K562 (cell line): ENCODE results near the gene UTP14A.

Source experiments
- ETV5 ChIP-seq: sonication (generic); formaldehyde crosslinking; IDR thresholded peaks from 2 replicates; pipeline ENCODE4 v1.4.0; 2020; ENCODE audit warnings: low read depth, mild to moderate bottlenecking, missing genetic modification reagents
- FOXK1 ChIP-seq: sonication (generic); formaldehyde crosslinking; IDR thresholded peaks from 2 replicates; pipeline ENCODE4 v1.8.0; 2022; ENCODE audit warnings: missing genetic modification reagents, mild to moderate bottlenecking, borderline replicate concordance
- FOXK2 ChIP-seq, 2 experiments: fragments of 450-650 bp; IDR thresholded peaks in 1 of 2; conservative IDR thresholded peaks in 1 of 2; 2 replicates each; pipeline ENCODE4 v1.6.1; 2016; ENCODE audit warnings: low read depth in 2 of 2, mild to moderate bottlenecking in 1 of 2
- PCBP2 ChIP-seq: fragments of 200-400 bp; formaldehyde crosslinking; IDR thresholded peaks from 2 replicates; pipeline ENCODE4 v1.6.1; 2018; ENCODE audit warnings: low read length, low read depth, mild to moderate bottlenecking, moderate library complexity; ENCODE audit not compliant: poor library complexity, severe bottlenecking
- POLR2A ChIP-seq: fragments of 450-650 bp; conservative IDR thresholded peaks from 2 replicates; pipeline ENCODE4 v1.6.1; 2016
- RFX5 ChIP-seq: IDR thresholded peaks from 2 replicates; pipeline ENCODE4 v1.6.1; 2011; ENCODE audit warnings: low read depth, mild to moderate bottlenecking, improper control_type of control experiment, low read length
- SREBF2 ChIP-seq: sonication (generic); formaldehyde crosslinking; IDR thresholded peaks from 2 replicates; pipeline ENCODE4 v1.4.0; 2020; ENCODE audit warnings: mild to moderate bottlenecking, missing genetic modification reagents
- TRIM25 ChIP-seq: fragments of 450-650 bp; IDR thresholded peaks from 2 replicates; pipeline ENCODE4 v1.7.0; 2016; ENCODE audit warnings: borderline replicate concordance
- USF2 ChIP-seq: sonication (generic); formaldehyde crosslinking; IDR thresholded peaks from 2 replicates; pipeline ENCODE4 v1.5.0; 2020; ENCODE audit warnings: missing genetic modification reagents
- YY1 ChIP-seq, 3 experiments: IDR thresholded peaks; 2 replicates each; pipeline ENCODE4 v1.6.1; 2011; ENCODE audit warnings: low read length in 2 of 3, mild to moderate bottlenecking in 2 of 3, moderate library complexity in 2 of 3, borderline replicate concordance in 1 of 3, control low read depth in 1 of 3, low read depth in 1 of 3; ENCODE audit not compliant: insufficient read depth in 3 of 3, insufficient replicate concordance in 2 of 3, control insufficient read depth in 1 of 3, insufficient read length in 1 of 3; ENCODE audit errors: extremely low read depth in 1 of 3
- ZNF347 ChIP-seq: fragments of 450-650 bp; formaldehyde crosslinking; IDR thresholded peaks from 2 replicates; pipeline ENCODE4 v1.4.0; 2020; ENCODE audit warnings: low read depth, mild to moderate bottlenecking, moderate library complexity
- TF ChIP-seq, protein P1 (sequence below), 3 experiments: IDR thresholded peaks in 2 of 3; conservative IDR thresholded peaks in 1 of 3; 2 replicates each; pipeline ENCODE4 v1.5.1; 2011 to 2012; ENCODE audit warnings: low read length in 3 of 3, mild to moderate bottlenecking in 3 of 3, control low read depth in 2 of 3, improper control_type of control experiment in 1 of 3, inconsistent platforms in 1 of 3, low read depth in 1 of 3, mixed read lengths in 1 of 3, moderate library complexity in 1 of 3; ENCODE audit not compliant: insufficient read depth in 2 of 3
- TF ChIP-seq, protein P2 (sequence below): fragments of 150-350 bp; IDR thresholded peaks from 2 replicates; pipeline ENCODE4 v1.6.1; 2014; ENCODE audit warnings: low read depth, mild to moderate bottlenecking, low read length, borderline replicate concordance

- no peak for TF ChIP-seq TRIM25
- TF ChIP-seq ZNF347 (CRISPR knock-in tag), result no peak
- TF ChIP-seq, protein P1, sequence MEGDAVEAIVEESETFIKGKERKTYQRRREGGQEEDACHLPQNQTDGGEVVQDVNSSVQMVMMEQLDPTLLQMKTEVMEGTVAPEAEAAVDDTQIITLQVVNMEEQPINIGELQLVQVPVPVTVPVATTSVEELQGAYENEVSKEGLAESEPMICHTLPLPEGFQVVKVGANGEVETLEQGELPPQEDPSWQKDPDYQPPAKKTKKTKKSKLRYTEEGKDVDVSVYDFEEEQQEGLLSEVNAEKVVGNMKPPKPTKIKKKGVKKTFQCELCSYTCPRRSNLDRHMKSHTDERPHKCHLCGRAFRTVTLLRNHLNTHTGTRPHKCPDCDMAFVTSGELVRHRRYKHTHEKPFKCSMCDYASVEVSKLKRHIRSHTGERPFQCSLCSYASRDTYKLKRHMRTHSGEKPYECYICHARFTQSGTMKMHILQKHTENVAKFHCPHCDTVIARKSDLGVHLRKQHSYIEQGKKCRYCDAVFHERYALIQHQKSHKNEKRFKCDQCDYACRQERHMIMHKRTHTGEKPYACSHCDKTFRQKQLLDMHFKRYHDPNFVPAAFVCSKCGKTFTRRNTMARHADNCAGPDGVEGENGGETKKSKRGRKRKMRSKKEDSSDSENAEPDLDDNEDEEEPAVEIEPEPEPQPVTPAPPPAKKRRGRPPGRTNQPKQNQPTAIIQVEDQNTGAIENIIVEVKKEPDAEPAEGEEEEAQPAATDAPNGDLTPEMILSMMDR (IDR thresholded peaks at IDR 0.05 in 2 of 3, conservative IDR thresholded peaks at IDR 0.05 in 1 of 3; ENCODE audit: insufficient read depth in 2 of 3, low read depth in 1 of 3, low read length in 3 of 3), result no peak
- TF ChIP-seq POLR2A, result peak; percentile 92
- TF ChIP-seq FOXK1, result no peak
- TF ChIP-seq FOXK2 (conservative IDR thresholded peaks at IDR 0.05 in 1 of 2, IDR thresholded peaks at IDR 0.05 in 1 of 2; ENCODE audit: low read depth in 2 of 2), result peak; percentile 51 to 70; a peak in 3 of 4 replicates
- TF ChIP-seq USF2 (CRISPR knock-in tag), result peak; percentile 66
- peak; percentile 65 for TF ChIP-seq ETV5
- TF ChIP-seq RFX5, result no peak
- no peak for TF ChIP-seq SREBF2 (CRISPR knock-in tag)
- TF ChIP-seq, protein P2, sequence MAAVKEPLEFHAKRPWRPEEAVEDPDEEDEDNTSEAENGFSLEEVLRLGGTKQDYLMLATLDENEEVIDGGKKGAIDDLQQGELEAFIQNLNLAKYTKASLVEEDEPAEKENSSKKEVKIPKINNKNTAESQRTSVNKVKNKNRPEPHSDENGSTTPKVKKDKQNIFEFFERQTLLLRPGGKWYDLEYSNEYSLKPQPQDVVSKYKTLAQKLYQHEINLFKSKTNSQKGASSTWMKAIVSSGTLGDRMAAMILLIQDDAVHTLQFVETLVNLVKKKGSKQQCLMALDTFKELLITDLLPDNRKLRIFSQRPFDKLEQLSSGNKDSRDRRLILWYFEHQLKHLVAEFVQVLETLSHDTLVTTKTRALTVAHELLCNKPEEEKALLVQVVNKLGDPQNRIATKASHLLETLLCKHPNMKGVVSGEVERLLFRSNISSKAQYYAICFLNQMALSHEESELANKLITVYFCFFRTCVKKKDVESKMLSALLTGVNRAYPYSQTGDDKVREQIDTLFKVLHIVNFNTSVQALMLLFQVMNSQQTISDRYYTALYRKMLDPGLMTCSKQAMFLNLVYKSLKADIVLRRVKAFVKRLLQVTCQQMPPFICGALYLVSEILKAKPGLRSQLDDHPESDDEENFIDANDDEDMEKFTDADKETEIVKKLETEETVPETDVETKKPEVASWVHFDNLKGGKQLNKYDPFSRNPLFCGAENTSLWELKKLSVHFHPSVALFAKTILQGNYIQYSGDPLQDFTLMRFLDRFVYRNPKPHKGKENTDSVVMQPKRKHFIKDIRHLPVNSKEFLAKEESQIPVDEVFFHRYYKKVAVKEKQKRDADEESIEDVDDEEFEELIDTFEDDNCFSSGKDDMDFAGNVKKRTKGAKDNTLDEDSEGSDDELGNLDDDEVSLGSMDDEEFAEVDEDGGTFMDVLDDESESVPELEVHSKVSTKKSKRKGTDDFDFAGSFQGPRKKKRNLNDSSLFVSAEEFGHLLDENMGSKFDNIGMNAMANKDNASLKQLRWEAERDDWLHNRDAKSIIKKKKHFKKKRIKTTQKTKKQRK, result no peak
- no peak for TF ChIP-seq YY1 (IDR thresholded peaks at IDR 0.05; ENCODE audit: borderline replicate concordance in 1 of 3, control insufficient read depth in 1 of 3, extremely low read depth in 1 of 3, insufficient read depth in 3 of 3, insufficient read length in 1 of 3, insufficient replicate concordance in 2 of 3, low read depth in 1 of 3, low read length in 2 of 3)
- no peak for TF ChIP-seq PCBP2
Measured at GRCh38 chrX:129905787-129906580, at the start of gene UTP14A.
